ENCODE data around the gene SPATA2. TPM values are rescaled to one million over a fixed set of nuclear protein-coding genes. Genes with fewer than 3 reads are reported as not detected.
A peak's percentile ranks its signal among the peaks of the same experiment; 100 is the strongest.
"Not testable (repeated sequence)": the region's sequence is repeated elsewhere in the genome, so short reads cannot be mapped to it uniquely, and the experiment has no call there.

The SPATA2 gene
- total RNA-seq, 1 donor from 2014 or later = 0.99 TPM

DNA sequence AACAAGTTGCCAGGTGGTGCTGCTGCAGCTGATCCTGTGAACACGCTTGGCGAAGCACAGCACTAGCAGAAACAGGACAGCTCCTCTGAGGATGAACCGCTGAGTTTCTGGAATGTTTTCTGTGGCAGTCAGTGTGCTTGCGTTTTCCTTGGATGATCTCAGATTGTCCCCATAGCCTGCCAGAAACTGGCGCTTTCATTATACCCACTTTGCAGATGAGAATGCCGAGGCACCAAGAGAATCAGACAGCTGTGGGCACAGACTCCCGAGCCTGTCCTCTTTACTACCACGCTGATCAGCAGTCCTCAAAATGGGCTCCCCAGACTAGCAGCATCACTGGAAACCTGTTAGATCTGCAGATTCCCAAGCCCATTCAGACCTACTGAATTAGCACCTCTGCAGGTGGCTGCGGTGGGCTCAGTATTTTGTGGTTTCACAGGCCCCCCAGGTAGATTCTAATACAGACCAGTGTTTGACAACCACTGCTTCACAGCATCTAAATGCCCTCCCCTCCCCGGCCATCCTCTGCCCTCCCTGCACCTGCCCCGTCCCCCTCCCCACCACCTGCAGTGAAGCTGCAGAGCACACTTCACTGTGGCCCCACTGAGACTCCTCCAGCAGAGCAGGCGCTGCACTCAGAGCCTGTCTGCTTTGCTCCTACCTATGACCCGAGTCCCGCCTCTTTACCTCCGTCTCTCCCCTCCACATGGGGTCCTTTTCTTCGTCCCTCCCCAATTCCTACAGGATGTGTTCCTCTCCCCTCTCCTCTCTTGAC is 29.6 kb downstream of the SPATA2 start:
- no peak for DNase-seq (ENCODE audit: low read depth in 2 of 2)

DNA sequence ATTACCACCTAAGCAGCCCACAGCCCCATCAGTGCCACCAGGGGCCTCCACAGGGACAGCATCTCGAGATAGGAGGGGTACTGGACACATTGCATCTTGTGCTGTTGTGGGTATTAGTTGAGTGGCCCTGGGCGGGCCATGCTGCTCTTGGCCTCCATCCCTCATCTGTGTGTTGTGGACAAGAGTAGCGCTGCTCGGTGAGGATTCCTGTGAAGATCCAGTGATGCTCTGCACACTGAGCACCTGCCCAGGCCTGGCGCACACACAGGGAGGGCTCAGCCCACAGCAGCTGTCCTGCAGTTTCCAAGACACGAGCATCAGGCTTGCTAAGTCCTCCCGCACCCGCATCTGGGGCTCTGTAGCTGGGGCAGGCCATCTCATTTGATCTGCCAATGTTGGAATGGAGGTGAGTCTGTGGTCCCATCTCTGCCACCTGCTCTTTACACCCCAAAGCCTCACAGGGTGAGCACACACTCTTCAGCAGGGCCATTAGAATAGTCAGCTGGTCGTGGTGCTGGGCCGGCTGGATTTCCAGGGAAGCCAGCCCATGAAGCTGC is 32.0 kb downstream of the SPATA2 start:
- DNase-seq (ENCODE audit: low read depth in 2 of 2) = no peak

DNA sequence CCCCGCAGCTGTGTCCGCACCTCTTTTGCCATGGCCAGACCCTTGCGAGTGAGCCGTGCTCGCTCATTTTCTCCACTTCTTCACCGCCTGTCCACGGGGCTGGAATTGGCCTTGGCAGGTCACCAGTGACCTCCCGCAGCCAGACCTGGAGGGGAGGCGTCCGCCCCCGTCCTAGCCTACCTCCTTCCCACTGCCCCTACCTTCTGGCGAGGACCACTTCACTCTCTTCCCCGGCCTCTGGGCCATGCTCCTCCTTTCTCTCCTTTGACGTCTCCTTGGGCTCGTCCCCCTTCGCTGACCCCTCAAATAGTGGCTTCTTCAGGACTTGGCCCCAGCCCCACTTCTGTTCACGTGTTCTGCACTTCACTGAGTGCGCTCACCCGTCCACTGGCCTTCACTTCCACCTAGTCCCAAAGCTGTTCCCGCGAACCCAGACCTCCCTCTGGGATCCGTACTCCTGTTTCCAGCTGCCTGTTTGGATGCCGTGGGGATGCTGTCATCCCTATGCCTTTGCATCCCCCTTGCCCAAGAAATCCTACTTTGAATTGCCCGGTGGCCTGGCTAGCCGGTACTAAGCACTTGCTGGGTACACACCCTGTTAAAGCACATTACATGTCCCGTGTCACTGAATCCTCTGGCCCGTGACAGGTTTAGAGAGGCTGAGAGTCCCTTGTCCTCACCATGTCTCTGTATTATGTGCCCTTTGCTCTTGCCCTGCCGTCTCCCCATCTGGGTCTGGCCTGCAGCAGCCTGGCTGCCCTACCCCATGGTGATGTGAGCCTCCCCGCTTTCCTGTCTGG is 33.0 kb downstream of the SPATA2 start:
- DNase-seq (ENCODE audit: low read depth in 2 of 2) = no peak

DNA sequence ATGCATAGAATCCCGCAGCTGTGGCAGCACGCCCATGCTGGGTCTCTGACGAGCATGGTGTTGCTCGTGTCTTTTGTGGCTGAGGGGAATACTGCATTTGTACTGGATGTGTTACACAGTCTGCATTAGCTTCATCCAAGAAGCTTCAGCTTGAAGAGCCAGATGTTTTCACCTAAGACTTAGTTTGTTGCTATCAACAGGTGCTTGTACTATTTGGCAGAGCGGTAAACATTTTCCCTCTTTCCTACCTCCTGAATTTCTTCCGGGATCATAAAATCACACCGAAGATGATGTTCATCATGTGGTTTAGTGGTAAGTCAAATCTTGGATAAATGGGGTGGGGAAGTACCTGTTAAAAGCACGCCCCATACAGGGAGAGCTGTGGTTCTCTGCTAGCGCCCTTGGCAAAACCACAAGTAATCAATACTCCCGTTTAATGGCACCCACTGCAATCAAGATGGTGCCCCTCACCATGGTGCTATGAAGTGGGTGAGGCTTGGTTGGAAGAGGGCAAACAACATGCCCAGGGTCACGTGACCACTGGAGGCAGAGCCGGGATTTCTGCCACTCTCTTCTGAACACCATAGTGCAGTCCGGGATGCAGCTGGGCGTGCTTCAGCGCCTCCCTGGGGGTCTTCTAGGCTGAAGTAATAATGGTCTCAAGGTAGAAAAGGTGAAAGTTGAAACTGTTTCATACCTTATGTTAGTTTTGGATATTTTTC is 34.4 kb downstream of the SPATA2 start:
- no peak for DNase-seq (ENCODE audit: low read depth in 2 of 2)

DNA sequence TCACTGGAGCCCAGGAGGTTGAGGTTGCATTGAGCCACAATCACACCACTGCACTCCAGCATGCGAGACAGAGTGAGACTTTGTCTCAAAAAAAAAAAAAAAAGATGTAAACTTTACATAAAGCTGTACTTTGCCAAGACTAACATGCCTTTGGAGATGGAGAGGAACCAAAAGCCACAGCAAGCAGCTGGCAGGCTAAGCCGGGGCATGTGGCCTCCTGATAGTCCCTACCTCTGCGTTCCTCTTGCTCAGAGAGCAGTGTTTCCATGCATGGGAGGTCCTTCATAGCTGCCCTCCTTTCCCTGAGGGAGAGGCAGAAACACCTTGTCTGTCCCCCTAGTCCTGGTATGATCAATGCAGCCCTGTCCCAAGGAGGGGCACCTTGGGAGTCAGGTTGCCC is 35.2 kb downstream of the SPATA2 start:
- DNase-seq (ENCODE audit: low read depth in 2 of 2) = no peak

DNA sequence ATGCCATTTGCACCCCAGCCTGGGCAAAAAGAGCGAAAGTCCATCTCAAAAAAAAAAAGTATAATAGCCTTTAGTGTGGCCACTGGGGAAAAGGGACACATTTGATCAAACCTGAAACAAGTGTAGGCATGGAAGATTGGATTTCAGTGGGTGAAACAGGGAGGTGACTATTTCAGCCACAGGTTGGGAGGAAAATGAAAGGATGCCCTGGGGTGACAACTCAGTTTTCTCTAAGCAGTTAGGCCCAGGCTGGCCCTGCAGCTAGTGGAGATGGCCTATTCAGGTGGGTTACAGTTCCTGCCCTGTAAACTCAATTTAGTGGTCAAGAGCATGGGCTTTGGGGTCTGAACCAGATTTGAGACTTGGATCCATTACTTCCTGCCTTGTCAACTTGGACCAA is 36.4 kb downstream of the SPATA2 start:
- no peak for DNase-seq (ENCODE audit: low read depth in 2 of 2)

DNA sequence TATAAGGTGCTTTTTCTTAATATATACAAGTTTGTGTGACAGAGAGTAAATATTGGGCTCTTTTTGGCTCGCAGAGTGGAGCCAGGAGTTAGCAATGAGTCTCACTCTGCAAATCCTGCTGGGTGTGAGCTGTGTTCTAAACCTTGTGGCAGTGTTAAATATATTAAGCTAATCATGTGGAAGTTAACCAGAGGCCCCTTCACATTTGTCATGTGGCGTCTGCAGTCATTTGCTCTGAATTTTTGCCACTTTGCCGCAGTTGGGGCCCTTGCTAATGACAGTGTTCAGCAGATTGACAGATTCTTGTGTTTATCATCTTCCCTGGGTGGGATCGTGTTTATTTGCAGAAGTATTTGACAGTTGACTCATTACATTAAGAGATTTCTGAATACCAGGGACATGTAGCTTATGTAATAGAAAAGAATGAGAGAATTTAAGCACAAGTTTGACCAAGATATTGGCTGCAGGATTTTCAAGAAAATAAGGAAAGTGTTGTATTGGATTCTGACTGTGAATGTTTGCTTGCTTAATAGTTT is 37.9 kb downstream of the SPATA2 start:
- no peak for DNase-seq (ENCODE audit: low read depth in 2 of 2)

DNA sequence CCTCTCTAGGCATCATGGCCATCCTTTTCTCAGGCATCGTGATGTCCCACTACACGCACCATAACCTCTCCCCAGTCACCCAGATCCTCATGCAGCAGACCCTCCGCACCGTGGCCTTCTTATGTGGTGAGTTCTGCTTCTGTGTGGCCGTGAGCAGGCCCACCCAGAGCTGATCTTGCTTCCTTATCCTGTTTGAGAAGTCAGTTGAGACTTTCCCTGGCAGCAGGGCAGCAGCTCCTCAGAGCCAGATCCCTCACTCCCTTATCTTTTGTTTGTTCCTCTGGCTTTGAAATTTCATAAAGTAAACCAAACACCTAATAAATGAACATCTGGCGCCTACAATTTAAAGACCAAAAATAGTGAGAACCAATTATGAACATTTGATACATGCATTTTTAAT is 40.6 kb downstream of the SPATA2 start:
- no peak for DNase-seq (ENCODE audit: low read depth in 2 of 2)

DNA sequence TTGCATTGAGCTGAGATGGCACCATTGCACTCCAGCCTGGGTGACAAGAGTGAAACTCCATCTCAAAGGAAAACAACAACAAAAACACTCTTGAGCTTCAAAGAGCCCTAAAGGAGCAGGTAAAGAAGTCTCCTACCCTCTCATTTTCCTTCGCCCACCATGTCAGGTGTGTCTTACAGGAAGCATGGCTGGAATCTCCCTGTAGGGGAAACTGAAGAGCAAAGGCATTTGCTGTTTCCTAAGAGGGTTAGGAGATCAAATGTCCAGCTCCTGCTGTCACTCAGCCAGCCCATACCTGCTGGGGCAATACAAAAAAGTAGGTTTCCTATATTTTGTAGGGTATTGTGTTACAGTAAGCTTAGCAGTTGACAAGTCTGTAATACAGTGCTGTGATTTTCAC is 43.3 kb downstream of the SPATA2 start:
- no peak for DNase-seq (ENCODE audit: low read depth in 2 of 2)

DNA sequence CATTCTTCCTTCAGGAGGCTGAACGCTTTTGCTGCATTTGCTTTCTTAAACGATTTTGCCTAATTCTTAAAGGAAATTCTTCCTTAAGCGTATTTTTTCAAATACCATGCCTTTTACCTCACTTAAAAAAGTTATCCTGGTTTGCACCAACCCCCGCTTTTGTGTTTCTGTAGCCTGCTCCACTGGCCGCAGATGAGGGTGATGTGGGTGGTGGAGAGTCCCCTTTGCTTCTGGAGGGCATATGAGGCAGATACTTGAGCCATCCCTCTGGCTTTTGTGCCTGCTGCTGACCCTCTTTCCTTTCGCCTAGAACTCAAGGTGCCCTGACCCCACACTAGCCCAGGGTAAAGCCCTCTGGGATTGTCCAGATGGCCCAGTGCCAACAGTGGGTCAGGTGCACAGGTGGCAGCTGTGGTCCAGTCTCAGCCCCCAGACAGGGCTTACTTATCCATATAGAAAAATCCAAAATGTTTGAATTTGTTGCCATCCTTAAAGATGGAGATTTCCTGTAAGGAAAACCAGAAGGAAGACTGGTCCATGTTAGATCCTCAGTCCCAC is 43.9 kb downstream of the SPATA2 start:
- DNase-seq (ENCODE audit: low read depth in 2 of 2) = no peak

DNA sequence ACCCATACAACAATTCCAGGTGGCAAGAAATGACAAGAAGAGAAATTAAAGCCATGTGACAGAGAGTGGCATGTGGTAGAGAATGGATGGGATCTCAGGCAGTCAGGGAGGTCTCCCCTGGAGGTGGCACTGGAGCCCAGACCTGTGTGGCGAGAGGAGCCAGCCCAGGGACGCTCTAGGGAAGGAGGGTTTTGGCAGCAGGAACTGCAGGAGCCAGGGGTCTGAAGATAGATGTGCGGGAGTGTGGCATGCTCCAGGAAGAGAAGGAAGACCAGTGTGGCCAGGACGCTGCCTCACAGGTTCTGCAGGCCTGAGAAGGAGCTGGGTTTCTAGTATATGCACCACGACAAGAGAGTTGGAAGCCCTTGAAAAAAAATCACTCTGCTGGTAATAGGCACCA is 45.1 kb downstream of the SPATA2 start:
- no peak for DNase-seq (ENCODE audit: low read depth in 2 of 2)

DNA sequence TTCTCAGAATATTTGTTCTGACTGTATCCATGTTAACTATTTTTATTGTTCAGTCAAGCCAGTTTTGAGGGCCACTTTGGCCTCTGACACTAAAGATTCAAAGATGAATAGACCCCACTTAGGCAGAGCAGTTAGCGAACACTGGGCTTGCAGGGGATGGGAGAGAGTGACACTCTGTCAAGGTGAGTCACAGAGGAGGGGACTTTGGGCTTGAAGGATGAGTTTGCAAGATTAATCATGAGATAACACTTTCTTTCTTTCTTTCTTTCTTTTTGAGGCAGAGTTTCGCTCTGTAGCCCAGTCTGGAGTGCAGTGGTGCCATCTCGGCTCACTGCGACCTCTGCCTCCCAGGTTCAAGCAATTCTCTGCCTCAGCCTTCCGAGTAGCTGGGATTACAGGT is 46.4 kb downstream of the SPATA2 start:
- no peak for DNase-seq (ENCODE audit: low read depth in 2 of 2)

DNA sequence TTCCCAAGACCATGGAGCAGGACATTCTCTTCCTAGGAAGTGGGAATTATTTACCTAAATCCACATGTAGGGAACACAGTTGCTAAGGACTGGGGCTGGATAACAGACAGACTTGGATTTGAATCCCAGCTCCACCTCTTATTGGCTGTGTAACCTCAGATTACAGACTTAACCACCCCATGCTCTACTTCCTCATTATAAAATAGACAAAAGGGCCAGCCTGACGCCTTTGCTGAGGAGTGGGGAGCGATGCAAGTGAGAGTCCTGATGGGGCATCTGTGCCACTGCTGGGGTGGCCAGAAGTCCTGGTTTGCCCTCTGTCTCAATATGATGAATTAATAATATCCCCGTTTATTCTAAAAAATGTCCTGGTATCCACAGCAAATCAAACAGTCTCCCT is 46.8 kb downstream of the SPATA2 start:
- DNase-seq (ENCODE audit: low read depth in 2 of 2) = no peak

DNA sequence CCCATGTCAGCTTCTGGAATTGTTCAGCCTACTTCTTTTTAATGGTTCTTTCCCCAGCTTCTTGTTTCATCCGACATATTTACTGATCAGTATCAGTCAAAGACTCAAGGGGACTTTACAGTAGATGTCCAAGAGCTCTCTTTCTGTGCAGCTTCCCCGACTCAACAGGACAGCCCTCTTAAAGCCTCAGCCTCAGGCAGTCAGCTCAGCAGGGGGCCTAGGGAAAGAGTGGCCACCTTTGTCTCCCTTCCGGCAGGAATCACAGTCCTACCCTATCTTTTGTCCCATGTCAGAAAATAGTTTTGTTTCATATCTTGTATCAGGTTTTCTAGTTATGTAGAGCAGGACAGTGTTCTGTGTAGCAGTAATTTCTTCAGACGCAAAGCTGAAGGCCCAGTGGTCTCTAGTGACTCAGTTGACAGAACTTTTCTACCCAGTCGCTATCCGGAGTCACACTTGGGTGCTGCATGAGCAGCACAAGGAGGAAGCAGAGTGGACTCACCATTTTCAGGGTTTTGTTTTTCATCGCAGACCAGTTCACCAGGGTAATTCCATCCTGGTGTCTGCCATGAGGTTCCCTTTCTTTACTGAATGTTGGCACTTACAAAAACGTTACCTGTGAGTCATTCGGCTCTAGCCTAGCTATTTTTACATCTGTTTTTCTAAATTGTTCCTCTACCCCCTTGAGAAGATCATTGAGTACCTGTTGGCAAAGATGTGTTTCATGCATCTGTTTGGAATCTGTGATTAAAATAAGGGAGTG is 47.7 kb downstream of the SPATA2 start:
- DNase-seq (ENCODE audit: low read depth in 2 of 2) = no peak

DNA sequence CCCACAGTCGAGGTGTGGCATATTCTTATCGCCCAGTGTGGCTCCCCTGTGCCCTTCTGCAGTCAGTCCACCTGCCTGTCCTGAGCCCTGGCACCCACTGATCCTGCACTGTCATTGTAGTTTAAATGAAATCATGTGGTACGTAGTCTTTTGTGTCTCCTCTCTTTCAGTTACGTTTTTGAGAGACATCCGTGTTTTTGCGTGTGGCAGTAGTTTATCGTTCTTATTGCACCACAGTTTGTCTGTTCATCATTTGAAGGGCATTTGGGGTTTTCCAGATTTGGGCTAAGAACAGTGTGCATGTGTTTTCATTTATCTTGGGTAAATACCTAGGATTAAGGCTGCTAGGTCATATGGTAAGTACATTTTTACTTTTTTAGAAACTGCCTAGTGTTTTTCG is 49.3 kb downstream of the SPATA2 start:
- no peak for DNase-seq (ENCODE audit: low read depth in 2 of 2)

DNA sequence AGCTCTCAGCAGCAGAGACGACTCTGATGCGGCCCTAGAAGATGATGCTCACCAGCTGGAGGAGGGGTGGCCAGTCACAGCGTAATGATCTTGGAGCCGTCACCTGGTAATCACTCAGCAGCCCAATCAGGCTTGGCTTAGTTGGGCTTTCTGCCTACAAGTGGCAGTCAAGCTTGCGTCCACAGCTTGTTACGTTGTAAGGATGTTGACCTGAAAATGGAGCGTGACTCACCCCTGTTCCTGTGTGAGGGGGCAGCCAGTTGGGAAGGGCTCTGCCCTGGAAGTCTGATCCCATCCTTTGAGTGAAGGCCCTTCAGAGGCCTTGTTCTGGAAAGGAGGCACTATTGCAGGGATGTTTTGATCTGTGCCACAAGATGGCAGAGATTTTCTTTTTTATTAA is 49.8 kb downstream of the SPATA2 start:
- DNase-seq (ENCODE audit: low read depth in 2 of 2) = peak in 1 of 2 donors; percentile 72

DNA sequence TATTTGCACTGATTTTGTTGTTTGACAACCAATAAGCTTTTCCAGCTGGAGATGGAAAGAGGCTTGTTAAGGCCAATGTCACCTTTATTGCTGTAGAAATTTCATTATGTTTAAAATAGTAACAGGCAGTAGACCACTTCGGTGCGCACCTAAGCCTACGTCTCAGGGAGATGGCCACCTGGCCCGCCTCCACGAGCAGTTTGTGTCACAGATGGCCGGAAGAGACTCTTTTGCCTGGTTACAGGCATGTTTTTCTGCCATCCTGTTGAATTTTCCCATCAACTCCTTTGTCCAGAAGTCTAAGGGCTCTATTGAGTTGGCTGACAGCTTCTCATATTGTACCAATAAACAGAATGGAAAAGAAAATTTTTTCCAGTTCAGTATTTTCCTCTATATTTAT is 51.7 kb downstream of the SPATA2 start:
- no peak for DNase-seq (ENCODE audit: low read depth in 2 of 2)

DNA sequence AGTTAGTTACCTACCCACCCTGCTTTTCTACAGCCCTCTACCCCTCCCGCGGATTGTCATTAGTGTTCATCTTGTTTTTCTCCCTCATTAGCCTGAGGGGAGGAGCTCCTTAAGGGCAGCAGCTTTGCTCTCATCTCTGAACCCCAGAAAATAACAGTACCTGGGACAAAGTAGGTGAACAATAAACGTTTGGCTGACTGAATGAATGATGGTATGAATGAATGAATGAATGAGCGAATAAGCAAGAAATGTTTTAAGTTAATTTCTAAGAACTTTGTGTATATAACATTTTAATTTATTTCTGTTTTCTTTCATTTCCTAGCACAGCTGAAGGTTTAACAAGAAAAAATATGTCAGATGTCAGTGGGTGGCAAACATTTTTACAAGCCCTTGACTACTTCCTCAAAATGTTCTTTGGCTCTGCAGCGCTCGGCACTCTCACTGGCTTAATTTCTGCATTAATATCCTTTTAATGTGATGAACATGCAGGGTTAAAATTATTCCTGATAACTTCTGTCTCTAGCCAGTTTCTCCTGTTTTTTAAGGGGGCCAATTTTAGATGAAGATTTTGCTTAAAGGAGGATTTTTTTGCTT is 52.6 kb downstream of the SPATA2 start:
- no peak for DNase-seq (ENCODE audit: low read depth in 2 of 2)

DNA sequence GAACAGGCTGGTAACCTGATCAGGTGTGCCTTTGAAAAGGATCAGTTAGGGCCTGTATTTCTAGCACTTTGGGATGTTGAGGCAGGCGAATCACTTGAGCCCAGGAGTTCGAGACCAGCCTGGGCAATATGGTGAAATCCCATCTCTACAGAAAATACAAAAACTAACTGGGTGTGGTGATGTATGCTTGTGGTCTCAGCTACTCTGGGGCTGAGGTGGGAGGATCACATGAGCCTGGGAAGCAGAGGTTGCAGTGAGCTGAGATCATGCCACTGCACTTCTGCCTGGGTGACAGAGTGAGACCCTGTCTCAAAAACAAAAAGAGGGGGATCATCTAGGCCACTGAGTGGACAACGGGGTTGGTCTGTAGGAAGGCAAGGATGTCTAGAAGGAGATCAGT is 54.1 kb downstream of the SPATA2 start:
- DNase-seq (ENCODE audit: low read depth in 2 of 2) = not testable (repeated sequence)

DNA sequence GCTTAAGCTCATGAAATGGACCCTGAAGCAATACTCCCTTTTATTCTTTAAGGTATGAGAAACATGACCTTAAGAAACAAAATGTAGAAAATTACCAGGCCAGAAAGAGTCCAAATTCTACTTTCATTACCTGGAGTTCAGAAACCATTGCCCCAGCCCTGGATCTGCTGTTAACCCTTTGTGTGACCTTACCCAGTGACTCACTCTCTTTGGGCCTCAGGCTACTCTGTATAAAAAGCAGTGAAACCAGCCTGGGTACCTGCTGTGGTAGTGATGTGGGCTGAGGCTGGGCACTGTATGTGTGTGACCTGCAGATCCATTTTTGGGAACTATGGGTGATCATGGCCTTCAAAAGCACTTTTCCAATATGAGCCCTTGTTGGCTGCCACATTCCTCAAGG is 55.5 kb downstream of the SPATA2 start:
- no peak for DNase-seq (ENCODE audit: low read depth in 2 of 2)

Data from lung microvascular endothelial cell (primary cell).